HL-60/S4 treated with retinoic acid at 250 ng/mL for 4 days and 3 days (cell line): Measurements from ENCODE around the gene PLXNA4.

ENCODE experiments used
- in situ Hi-C: fragments of 300-500 bp; cut with MboI; formaldehyde crosslinking; loops from 2 replicates; pipeline ENCODE4 v1.7.0; 2022; ENCODE audit warnings: low sequenced_read_pairs

The PLXNA4 gene

DNA sequence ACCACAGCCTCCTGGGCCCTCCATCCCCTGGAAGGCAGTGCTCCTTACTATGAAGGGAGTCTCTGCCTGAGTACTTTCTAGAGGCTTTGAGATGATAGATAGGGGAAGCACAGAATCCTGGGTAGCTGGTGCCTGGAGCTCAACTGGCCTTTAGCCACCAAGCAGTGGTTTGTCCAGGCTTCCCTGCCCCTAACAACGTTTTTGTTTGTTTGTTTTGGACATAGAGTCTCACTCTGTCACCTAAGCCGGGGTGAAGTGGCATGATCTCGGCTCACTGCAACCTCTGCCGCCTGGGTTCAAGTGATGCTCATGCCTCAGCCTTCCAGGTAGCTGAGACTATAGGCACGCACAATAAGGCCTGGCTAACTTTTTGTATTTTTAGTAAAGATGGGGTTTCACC is 289.4 kb downstream of the PLXNA4 start:
- in situ Hi-C loops = no loop called here

- in situ Hi-C loops = no loop called here
Measured at GRCh38 chr7:132280335-132280734, 295.9 kb downstream of the PLXNA4 start.

- in situ Hi-C loops = no loop called here
Measured at GRCh38 chr7:132279718-132280117, 296.6 kb downstream of the PLXNA4 start.

DNA sequence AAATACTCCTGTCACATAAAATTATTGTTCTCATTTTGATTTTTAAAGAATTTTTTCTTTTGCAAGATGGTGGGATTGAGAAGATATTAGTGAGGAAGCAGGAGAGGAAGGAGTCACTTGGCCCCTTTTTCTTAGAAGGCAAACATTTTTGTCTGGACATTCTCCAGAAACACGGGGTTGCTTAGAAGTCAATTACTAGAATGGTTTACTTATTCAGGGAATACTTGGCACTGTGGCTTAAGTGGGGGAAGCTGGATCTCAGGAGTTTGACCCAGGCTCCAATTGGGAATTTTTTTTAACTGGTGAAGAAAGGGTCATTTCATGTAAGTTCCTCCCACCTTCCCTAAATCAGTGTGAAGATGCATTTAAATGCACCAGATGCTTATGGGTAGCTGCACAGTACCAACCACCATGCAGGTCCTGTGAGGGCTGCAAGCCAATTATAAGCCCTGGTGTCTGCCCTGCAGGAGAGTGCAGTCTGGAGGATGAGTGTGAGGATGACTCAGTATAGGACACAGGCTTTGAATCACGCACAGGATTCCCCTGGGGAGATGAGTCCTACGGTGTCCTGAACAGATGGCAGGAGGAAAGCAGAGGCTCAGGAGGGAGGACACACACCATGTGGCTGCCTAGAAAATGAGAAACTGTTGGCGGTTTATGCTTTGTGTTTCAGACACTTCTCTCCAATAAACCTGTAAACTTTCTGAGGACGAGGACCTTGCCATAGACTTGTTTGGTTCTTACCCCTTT is 299.1 kb downstream of the PLXNA4 start:
- in situ Hi-C loops = no loop called here

GRCh38 chr7:132276234-132276630 is 300.0 kb downstream of the PLXNA4 start:
- in situ Hi-C loops = no loop called here

GRCh38 chr7:132275416-132276233 is 300.6 kb downstream of the PLXNA4 start:
- in situ Hi-C loops = no loop called here

DNA sequence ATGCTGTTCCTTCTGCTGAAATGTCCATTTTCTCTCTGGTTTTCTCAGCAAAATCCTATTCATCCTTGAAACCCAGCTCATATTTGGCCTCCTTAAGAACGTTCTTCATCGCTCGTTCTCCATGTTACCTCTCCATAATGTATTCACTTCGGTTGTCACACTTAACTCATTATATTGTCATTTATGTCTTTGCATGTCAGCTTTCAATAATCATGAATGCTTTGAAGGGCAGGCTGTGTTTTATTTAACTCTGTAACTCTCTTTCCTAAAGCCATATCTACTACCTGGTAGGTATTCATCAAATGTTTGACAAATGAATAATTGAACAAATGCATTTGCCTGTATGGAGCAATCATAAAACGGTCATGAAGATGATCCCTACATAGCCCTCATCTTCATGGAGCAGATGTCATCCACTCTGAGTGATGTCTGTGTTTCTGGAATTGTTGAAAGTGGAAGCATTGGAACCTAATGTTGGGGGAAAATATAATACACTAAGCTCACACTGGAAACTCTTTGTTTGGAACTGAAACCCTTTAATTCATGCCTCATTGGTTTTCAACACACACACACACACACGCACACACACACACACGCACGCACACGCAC is 303.4 kb downstream of the PLXNA4 start:
- in situ Hi-C loops = no loop called here

GRCh38 chr7:132270517-132270916 is 305.8 kb downstream of the PLXNA4 start:
- in situ Hi-C loops = no loop called here

- in situ Hi-C loops = no loop called here
Measured at GRCh38 chr7:132269718-132270117, 306.6 kb downstream of the PLXNA4 start.

DNA sequence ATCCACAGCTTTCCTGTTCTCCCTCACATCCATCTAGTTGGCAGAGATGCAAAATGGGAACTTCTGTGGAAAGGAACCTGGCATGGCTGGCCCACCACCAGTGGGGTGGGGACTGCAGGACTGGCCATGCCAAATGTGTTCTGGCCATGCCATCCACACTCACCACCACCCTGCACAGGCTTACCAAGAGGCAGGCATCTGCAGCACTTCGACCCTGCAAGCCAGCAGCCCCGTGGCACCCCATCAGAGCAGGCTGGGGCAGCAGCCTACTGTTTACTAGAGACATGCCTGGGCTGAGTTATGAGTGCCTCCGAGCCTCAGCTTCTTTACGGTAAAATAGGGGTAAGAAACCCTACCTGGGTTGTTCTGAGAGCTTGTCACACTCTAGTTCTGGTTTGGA is 313.1 kb downstream of the PLXNA4 start:
- in situ Hi-C loops = no loop called here

DNA sequence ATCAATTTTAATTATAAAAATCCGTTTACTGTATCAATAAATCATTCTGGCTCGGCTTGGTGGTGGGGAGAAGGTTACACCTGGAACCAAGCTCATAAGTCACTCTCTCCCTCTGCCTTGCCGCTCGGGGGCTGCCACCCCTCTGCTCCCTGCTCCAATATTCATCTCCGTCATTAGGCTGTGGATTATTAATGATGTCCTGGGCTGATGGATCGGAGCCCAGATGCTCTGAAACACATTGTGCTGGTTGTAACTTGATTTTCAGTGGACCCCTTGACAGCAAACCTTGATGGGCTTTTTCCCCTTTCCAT is 314.2 kb downstream of the PLXNA4 start:
- in situ Hi-C loops = no loop called here

DNA sequence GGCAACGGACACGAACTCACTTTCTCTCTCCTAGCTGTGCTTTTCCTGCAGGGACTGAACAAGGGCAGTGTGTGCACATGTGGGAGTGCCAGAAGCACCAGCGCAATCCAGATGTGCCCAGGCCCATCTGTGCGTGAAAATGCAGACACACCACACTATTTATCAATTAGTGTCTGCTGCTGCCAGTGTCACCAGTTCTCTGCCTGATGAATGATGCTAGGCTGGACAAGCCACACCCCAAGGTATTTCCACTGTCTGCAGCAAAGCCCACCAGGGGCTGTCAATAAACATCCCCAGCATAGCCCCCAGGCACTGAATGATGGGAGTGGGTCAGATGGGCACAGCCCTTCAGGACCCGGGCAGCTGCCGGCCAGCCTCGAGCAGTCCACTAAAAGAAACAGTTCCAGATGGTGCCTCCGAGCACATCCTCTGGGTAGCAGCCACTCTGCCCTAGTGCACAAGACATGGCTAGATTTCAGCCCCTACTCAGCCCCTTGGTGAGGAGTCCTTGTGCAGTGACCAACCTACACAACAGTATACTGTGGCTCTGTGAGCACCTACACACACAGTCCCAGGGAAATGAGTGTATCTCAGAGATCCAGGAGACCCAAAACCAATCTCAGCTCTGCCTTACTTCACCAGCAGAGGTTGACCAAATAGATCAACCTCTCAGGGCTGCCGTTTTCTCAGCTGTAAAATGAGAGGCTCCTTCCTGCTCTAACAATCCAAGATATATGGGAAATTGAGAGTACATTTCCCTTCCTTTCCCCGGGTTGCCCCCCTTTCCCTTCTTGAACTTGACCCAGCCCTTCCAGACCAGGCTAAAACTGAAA is 314.7 kb downstream of the PLXNA4 start:
- in situ Hi-C loops = no loop called here

DNA sequence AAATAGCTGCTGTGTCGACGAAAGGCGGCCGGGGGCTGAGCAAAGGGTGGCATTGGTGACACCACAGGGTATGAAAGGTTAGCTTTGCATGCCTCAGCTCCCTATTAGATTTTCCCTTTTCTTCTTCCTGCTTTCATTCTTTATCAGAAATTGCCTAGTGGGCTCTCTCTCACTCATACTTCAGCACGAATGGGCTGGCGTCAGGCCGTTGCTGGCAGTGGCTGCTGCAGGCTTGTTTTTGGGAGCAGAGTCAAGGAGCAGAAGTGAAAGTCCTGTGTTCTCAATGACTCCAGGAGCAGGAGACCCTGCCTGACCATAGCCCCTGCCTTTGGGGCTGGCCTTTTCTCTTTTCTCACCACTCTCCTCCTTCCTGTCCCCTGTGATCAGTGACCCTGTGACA is 318.0 kb downstream of the PLXNA4 start:
- in situ Hi-C loops = no loop called here

GRCh38 chr7:132257253-132257652 is 319.0 kb downstream of the PLXNA4 start:
- in situ Hi-C loops = no loop called here

GRCh38 chr7:132256721-132257212 is 319.5 kb downstream of the PLXNA4 start:
- in situ Hi-C loops = no loop called here

GRCh38 chr7:132255898-132256297 is 320.4 kb downstream of the PLXNA4 start:
- in situ Hi-C loops = no loop called here

DNA sequence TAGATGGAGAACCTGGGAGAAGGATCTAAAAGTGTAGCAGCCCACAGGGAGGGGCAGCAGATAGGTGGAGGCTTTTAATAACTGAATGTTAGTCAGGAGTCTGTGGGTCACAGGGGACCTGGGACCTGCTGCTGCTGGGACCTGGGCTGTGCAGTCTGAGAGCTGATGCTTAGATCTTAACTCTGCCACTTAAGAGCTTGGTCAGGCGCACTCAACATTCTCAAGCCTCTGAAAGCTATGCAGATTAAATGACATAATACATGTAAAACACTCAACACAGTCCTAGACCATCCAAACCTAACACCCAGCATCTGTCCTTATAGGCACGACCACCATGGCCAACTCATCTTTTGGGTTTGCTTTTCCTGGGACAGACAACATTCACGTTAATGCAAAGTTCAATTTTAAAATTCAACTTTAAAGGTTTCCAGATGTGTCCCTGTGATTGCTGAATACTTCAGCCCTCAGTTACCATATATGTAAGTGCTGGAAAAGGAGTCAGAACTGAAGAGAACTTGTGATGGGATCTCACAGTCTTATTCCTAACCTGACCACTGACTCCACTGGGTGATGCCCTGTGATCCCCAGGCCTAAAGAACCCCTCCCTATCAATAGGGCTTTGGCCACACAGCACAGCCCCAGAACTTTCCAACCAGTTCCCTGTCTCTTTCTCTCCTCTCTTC is 321.0 kb downstream of the PLXNA4 start:
- in situ Hi-C loops = no loop called here

DNA sequence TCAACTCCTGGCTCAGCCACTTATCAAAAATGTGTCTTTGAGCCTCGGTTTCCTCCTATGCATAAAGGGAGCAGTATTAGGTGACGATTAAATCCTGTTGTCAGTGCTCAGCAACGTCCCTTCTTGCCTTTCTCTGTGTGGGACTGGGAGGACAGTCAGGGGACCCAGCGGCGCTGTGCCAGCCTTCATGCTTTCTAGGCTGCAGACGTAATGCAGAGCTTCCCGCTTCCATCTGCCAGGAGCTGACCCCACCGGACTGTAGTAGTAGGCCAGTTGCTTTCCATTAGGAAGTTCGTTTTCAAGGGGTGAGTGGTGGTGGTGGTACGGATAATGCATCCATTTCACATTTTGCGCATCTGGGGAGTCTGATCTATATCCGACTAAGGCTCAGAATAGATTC is 321.8 kb downstream of the PLXNA4 start:
- in situ Hi-C loops = no loop called here

GRCh38 chr7:132252793-132253100 is 323.5 kb downstream of the PLXNA4 start:
- in situ Hi-C loops = no loop called here

DNA sequence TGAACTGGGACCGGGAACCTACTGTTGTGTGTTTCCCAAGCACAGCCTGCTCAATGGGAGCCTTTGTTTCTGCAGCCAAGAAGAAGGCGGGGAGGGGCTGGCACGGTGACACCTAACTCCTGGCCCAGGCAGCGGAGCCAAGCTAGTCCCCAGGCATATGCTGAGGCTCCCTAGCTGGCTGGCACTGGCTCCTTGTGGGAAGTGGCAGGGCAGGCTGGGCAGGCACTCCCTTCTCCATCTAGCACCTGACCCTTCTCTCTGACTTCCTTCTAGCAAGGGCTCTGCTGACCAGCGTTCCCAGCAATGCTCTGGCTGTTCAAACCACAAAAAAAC is 325.0 kb downstream of the PLXNA4 start:
- in situ Hi-C loops = no loop called here
